Naive thymus-derived CD4-positive, alpha-beta T cell (primary cell): ENCODE measurements around the gene SHISA6. TPM values are rescaled to one million over a fixed set of nuclear protein-coding genes. Genes with fewer than 3 reads are reported as not detected.

Source experiments
- ATAC-seq: fragments of 150-1000 bp; cut with Tn5 transposase; 2 replicates; pipeline ENCODE4 v1.10.0; 2021; ENCODE audit warnings: mild to moderate bottlenecking, moderate library complexity
- CTCF ChIA-PET: fragments of 350-600 bp; sonication (Branson Sonifier 250); formaldehyde crosslinking; loops from one replicate; lab custom pipeline; 2021; ENCODE audit warnings: antibody characterized with exemption; lab: Charles Lee
- POLR2A ChIA-PET: fragments of 350-600 bp; sonication (Branson Sonifier 250); formaldehyde crosslinking; loops from one replicate; lab custom pipeline; 2021; ENCODE audit warnings: antibody characterized with exemption, inconsistent platforms; lab: Charles Lee
- DNase-seq, 9 donors: peaks; one replicate each; pipeline versions ENCODE4 v3.0.0 to v3.0.0-alpha.2; 2020 to 2022; ENCODE audit warnings: mixed read lengths in 1 of 9
- H3K27ac ChIP-seq: one replicate; pipeline ENCODE4 v1.7.0; 2013; ENCODE audit warnings: mild to moderate bottlenecking, low read depth, low read length, moderate library complexity
- H3K27me3 ChIP-seq, 2 donors: one replicate each; pipeline ENCODE4 v1.7.0; 2013; ENCODE audit warnings: low read length in 2 of 2, mild to moderate bottlenecking in 2 of 2, moderate library complexity in 2 of 2; ENCODE audit not compliant: control insufficient read depth in 2 of 2, insufficient read depth in 2 of 2
- H3K36me3 ChIP-seq, 3 experiments: 1 replicate in 2 of 3; 2 replicates in 1 of 3; pipeline ENCODE4 v1.7.0; 2013; ENCODE audit warnings: low read length in 3 of 3, mild to moderate bottlenecking in 3 of 3, moderate library complexity in 1 of 3; ENCODE audit not compliant: insufficient read depth in 3 of 3, control insufficient read depth in 2 of 3
- H3K4me1 ChIP-seq, 2 donors: one replicate each; pipeline ENCODE4 v1.7.0; 2013; ENCODE audit warnings: low read length in 2 of 2, mild to moderate bottlenecking in 2 of 2, moderate library complexity in 1 of 2; ENCODE audit not compliant: control insufficient read depth in 2 of 2, insufficient read depth in 2 of 2
- H3K4me3 ChIP-seq: 2 replicates; pipeline ENCODE4 v1.7.0; 2013; ENCODE audit warnings: mild to moderate bottlenecking, low read length
- H3K9me3 ChIP-seq, 3 experiments: 1 replicate in 2 of 3; 2 replicates in 1 of 3; pipeline ENCODE4 v1.7.0; 2013; ENCODE audit warnings: low read length in 3 of 3; ENCODE audit not compliant: control insufficient read depth in 2 of 3
- H3K27ac Mint-ChIP-seq, 9 donors: one replicate each; pipeline ENCODE4 v1.8.0; 2020 to 2022; ENCODE audit warnings: mixed read lengths in 9 of 9, mild to moderate bottlenecking in 8 of 9, moderate library complexity in 5 of 9, inconsistent platforms in 2 of 9
- H3K27me3 Mint-ChIP-seq, 5 donors: one replicate each; pipeline ENCODE4 v1.8.0; 2021 to 2022; ENCODE audit warnings: mixed read lengths in 5 of 5, mild to moderate bottlenecking in 1 of 5
- H3K36me3 Mint-ChIP-seq, 5 donors: one replicate each; pipeline ENCODE4 v1.8.0; 2020 to 2022; ENCODE audit warnings: mixed read lengths in 5 of 5, mild to moderate bottlenecking in 3 of 5, inconsistent platforms in 1 of 5
- H3K4me1 Mint-ChIP-seq, 7 donors: one replicate each; pipeline ENCODE4 v1.8.0; 2020 to 2022; ENCODE audit warnings: mixed read lengths in 7 of 7, mild to moderate bottlenecking in 3 of 7, inconsistent platforms in 1 of 7
- H3K4me3 Mint-ChIP-seq, 10 donors: one replicate each; pipeline ENCODE4 v1.8.0; 2020 to 2022; ENCODE audit warnings: mild to moderate bottlenecking in 10 of 10, mixed read lengths in 10 of 10, moderate library complexity in 6 of 10, inconsistent platforms in 2 of 10
- H3K9me3 Mint-ChIP-seq, 11 donors: one replicate each; pipeline ENCODE4 v1.8.0; 2020 to 2022; ENCODE audit warnings: mixed read lengths in 11 of 11, mild to moderate bottlenecking in 4 of 11, inconsistent platforms in 1 of 11, moderate library complexity in 1 of 11
- intact Hi-C, 2 donors: fragments of 100-400 bp; cut with micrococcal nuclease; formaldehyde crosslinking; loops; one replicate each; pipeline ENCODE4 v1.15.1; 2023
- polyA plus RNA-seq, 2 donors: library from polyadenylated mRNA; unstranded; fragments of 300-500 nt; fragmentation: Illumina TruSeq; gene quantifications; one replicate each; pipeline ENCODE4 v1.2.3, GENCODE V29; 2021
- total RNA-seq, 6 experiments: library from RNA in 5 of 6; stranded (reverse) in 5 of 6; gene quantifications; 1 replicate in 5 of 6; 2 replicates in 1 of 6; pipeline ENCODE4 v1.2.3 and lab custom pipeline; 2021 to 2026

Gene SHISA6
- total and polyA plus RNA-seq, 7 experiments from 2014 or later: not detected

GRCh38 chr17:11328770-11329169 lies 87.8 kb downstream of the SHISA6 start:
- CTCF ChIA-PET: no interaction called here
- no peaks in the 10 kb centered on the region for H3K36me3 Mint-ChIP-seq
- Histone ChIP-seq H3K4me1 (no peaks in the 10 kb centered on the region), H3K4me3 (no peak overlapping the region), H3K27me3 (no peaks in the 10 kb centered on the region), H3K36me3 (no peaks in the 10 kb centered on the region), H3K9me3 (no peaks in the 10 kb centered on the region), H3K27ac (no peak overlapping the region)
- peaks cover 0 to 4% (median 0%) of the 10 kb centered on the region in 7 donors for H3K4me1 Mint-ChIP-seq
- peaks cover 0 to 6% (median 0%) of the 10 kb centered on the region in 5 donors for H3K27me3 Mint-ChIP-seq
- no peak overlapping the region for H3K4me3 Mint-ChIP-seq
- intact Hi-C loops: no loop called here
- H3K9me3 Mint-ChIP-seq: peaks cover 0 to 12% (median 0%) of the 10 kb centered on the region in 11 donors
- DNase-seq (no peak), ATAC-seq (no peak)
- no peak overlapping the region for H3K27ac Mint-ChIP-seq
- POLR2A ChIA-PET: no interaction called here

- H3K9me3 ChIP-seq: no peaks in the 10 kb centered on the region
- H3K27me3 Mint-ChIP-seq: no peaks in the 10 kb centered on the region
- ChIA-PET POLR2A (no interaction called here), CTCF (no interaction called here)
- peaks cover 0 to 4% (median 0%) of the 10 kb centered on the region in 7 donors for H3K4me1 Mint-ChIP-seq
- H3K4me1 ChIP-seq: no peaks in the 10 kb centered on the region
- H3K36me3 Mint-ChIP-seq: no peaks in the 10 kb centered on the region
- intact Hi-C loops: no loop called here
- H3K27ac ChIP-seq: no peak overlapping the region
- H3K27me3 ChIP-seq: no peaks in the 10 kb centered on the region
- no peaks in the 10 kb centered on the region for H3K36me3 ChIP-seq
- H3K27ac Mint-ChIP-seq: no peak overlapping the region
- H3K4me3 Mint-ChIP-seq: no peak overlapping the region
- peaks cover 0 to 5% (median 0%) of the 10 kb centered on the region in 11 donors for H3K9me3 Mint-ChIP-seq
- no peak overlapping the region for H3K4me3 ChIP-seq
- DNase-seq (no peak), ATAC-seq (no peak)
These were observed 89.0 kb downstream of the SHISA6 start for GRCh38 chr17:11330006-11330405.

GRCh38 chr17:11330826-11331225 lies 89.8 kb downstream of the SHISA6 start:
- Histone ChIP-seq H3K36me3 (no peaks in the 10 kb centered on the region), H3K4me1 (no peaks in the 10 kb centered on the region), H3K4me3 (no peak overlapping the region), H3K9me3 (no peaks in the 10 kb centered on the region), H3K27ac (no peak overlapping the region), H3K27me3 (no peaks in the 10 kb centered on the region)
- Mint-ChIP-seq H3K4me3 (no peak overlapping the region), H3K9me3 (peaks cover 0 to 4% (median 0%) of the 10 kb centered on the region in 11 donors), H3K4me1 (peaks cover 0 to 4% (median 0%) of the 10 kb centered on the region in 7 donors), H3K27ac (no peak overlapping the region), H3K27me3 (no peaks in the 10 kb centered on the region), H3K36me3 (no peaks in the 10 kb centered on the region)
- DNase-seq (no peak), ATAC-seq (no peak)
- CTCF ChIA-PET: no interaction called here
- intact Hi-C loops: no loop called here
- POLR2A ChIA-PET: no interaction called here

- no peaks in the 10 kb centered on the region for H3K9me3 ChIP-seq
- H3K27ac ChIP-seq: no peak overlapping the region
- H3K4me1 ChIP-seq: no peaks in the 10 kb centered on the region
- H3K4me3 ChIP-seq: no peak overlapping the region
- no peak for DNase-seq
- no peaks in the 10 kb centered on the region for H3K36me3 Mint-ChIP-seq
- H3K9me3 Mint-ChIP-seq: peaks cover 0 to 5% (median 0%) of the 10 kb centered on the region in 11 donors
- H3K4me3 Mint-ChIP-seq: no peak overlapping the region
- intact Hi-C loops: no loop called here
- no peaks in the 10 kb centered on the region for H3K36me3 ChIP-seq
- POLR2A ChIA-PET: no interaction called here
- no peak overlapping the region for H3K27ac Mint-ChIP-seq
- H3K27me3 ChIP-seq: no peaks in the 10 kb centered on the region
- H3K4me1 Mint-ChIP-seq: peaks cover 0 to 4% (median 0%) of the 10 kb centered on the region in 7 donors
- CTCF ChIA-PET: interaction anchor here (0.8 kb wide), 1 partner anchor 13 kb away, joined by 3 read pairs; no protein-coding TSS in a partner anchor
- H3K27me3 Mint-ChIP-seq: no peaks in the 10 kb centered on the region
- no peak for ATAC-seq
These were observed 90.8 kb downstream of the SHISA6 start for GRCh38 chr17:11331547-11332513.

GRCh38 chr17:11332706-11333105 lies 91.7 kb downstream of the SHISA6 start:
- no peaks in the 10 kb centered on the region for H3K27me3 ChIP-seq
- no peak overlapping the region for H3K4me3 Mint-ChIP-seq
- H3K27ac Mint-ChIP-seq: no peak overlapping the region
- ATAC-seq: no peak
- H3K9me3 ChIP-seq: no peaks in the 10 kb centered on the region
- H3K27me3 Mint-ChIP-seq: no peaks in the 10 kb centered on the region
- CTCF ChIA-PET: interaction anchor here (0.8 kb wide), 1 partner anchor 12 kb away, joined by 3 read pairs; no protein-coding TSS in a partner anchor
- H3K4me3 ChIP-seq: no peak overlapping the region
- H3K4me1 ChIP-seq: no peaks in the 10 kb centered on the region
- POLR2A ChIA-PET: no interaction called here
- DNase-seq: no peak
- intact Hi-C loops: no loop called here
- no peak overlapping the region for H3K27ac ChIP-seq
- no peaks in the 10 kb centered on the region for H3K36me3 ChIP-seq
- no peaks in the 10 kb centered on the region for H3K36me3 Mint-ChIP-seq
- peaks cover 0 to 4% (median 0%) of the 10 kb centered on the region in 7 donors for H3K4me1 Mint-ChIP-seq
- peaks cover 0 to 4% (median 0%) of the 10 kb centered on the region in 11 donors for H3K9me3 Mint-ChIP-seq

GRCh38 chr17:11334493-11334892 lies 93.5 kb downstream of the SHISA6 start:
- Histone ChIP-seq H3K27ac (no peak overlapping the region), H3K4me1 (no peaks in the 10 kb centered on the region), H3K36me3 (no peaks in the 10 kb centered on the region), H3K9me3 (no peaks in the 10 kb centered on the region), H3K4me3 (no peak overlapping the region), H3K27me3 (no peaks in the 10 kb centered on the region)
- Mint-ChIP-seq H3K9me3 (peaks cover 0 to 4% (median 0%) of the 10 kb centered on the region in 11 donors), H3K27ac (no peak overlapping the region), H3K4me3 (no peak overlapping the region), H3K4me1 (peaks cover 0 to 4% (median 0%) of the 10 kb centered on the region in 7 donors), H3K36me3 (no peaks in the 10 kb centered on the region), H3K27me3 (peaks cover 0 to 2% (median 0%) of the 10 kb centered on the region in 5 donors)
- DNase-seq: no peak
- intact Hi-C loops: no loop called here
- CTCF ChIA-PET: no interaction called here
- POLR2A ChIA-PET: no interaction called here
- ATAC-seq: no peak
